Peyer's patch (tissue), 4 donors: ENCODE data around the gene AQP9. TPM values are rescaled to one million over a fixed set of nuclear protein-coding genes. Genes with fewer than 3 reads are reported as not detected.
A peak's percentile ranks its signal among the peaks of the same experiment; 100 is the strongest.

Experiments
- DNase-seq, 3 donors: peaks; one replicate each; pipeline ENCODE4 v3.0.0-alpha.2; 2017 to 2019
- H3K27ac ChIP-seq, 4 donors: fragments of 200-600 bp; sonication (generic); one replicate each; pipeline ENCODE4 v1.5.1; 2016 to 2019
- H3K27me3 ChIP-seq, 2 donors: fragments of 200-600 bp; sonication (generic); one replicate each; pipeline ENCODE4 v1.5.1; 2019
- H3K36me3 ChIP-seq, 3 donors: fragments of 200-600 bp; sonication (generic); one replicate each; pipeline ENCODE4 v1.5.1; 2016 to 2019
- H3K4me1 ChIP-seq, 4 donors: fragments of 200-600 bp; sonication (generic); one replicate each; pipeline ENCODE4 v1.5.1; 2016 to 2019
- H3K4me3 ChIP-seq, 4 donors: fragments of 200-600 bp; sonication (generic); 1 replicate in 3 of 4; 2 replicates in 1 of 4; pipeline ENCODE4 v1.5.1; 2016 to 2019; ENCODE audit warnings: mild to moderate bottlenecking in 1 of 4
- H3K9me3 ChIP-seq, 4 donors: fragments of 200-600 bp; sonication (generic); one replicate each; pipeline ENCODE4 v1.5.1; 2016 to 2019; ENCODE audit warnings: mild to moderate bottlenecking in 1 of 4
- POLR2A ChIP-seq, 2 donors: fragments of 450-650 bp; IDR thresholded peaks; one replicate each; pipeline ENCODE4 v1.5.1; 2017; ENCODE audit warnings: antibody characterized with exemption in 2 of 2, mild to moderate bottlenecking in 2 of 2, moderate library complexity in 2 of 2
- total RNA-seq, 4 donors: library from RNA; depleted of rRNA; stranded (reverse); fragments of >200 nt; gene quantifications; one replicate each; pipeline ENCODE4 v1.1.0, GENCODE V29; 2016
- TF ChIP-seq, protein P1 (sequence below), 6 experiments: fragments of 450-650 bp in 4 of 6; fragments of 200-600 bp in 2 of 6; sonication (generic) in 1 of 6; IDR thresholded peaks; one replicate each; pipeline ENCODE4 v1.5.1; 2017 to 2019; ENCODE audit warnings: antibody characterized with exemption in 6 of 6, mild to moderate bottlenecking in 3 of 6, moderate library complexity in 1 of 6

AQP9 gene
- total RNA-seq, 4 donors from 2014 or later: 5.8 TPM; not detected in 3

DNA sequence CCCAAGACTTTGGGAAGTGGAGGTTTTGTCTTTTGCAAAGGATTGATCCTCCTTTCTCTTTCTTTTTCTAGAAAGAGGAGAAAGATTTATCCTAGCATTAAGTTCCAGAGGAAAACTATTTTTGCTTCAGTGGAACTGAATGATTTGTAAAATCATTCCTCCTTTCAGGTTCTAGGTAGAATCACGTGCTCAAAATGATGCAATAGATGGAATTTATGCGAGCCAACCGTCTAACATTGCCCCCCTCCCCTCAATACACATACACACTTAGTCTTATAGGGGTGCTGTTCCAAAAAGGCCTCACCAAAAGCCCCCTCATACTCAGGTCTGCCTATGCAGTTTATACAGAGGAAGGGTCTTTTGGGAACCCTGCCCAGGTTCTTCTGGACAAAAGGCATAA is 85.3 kb downstream of the AQP9 start:
- H3K27ac ChIP-seq: no peak overlapping the region
- TF ChIP-seq, protein P1, sequence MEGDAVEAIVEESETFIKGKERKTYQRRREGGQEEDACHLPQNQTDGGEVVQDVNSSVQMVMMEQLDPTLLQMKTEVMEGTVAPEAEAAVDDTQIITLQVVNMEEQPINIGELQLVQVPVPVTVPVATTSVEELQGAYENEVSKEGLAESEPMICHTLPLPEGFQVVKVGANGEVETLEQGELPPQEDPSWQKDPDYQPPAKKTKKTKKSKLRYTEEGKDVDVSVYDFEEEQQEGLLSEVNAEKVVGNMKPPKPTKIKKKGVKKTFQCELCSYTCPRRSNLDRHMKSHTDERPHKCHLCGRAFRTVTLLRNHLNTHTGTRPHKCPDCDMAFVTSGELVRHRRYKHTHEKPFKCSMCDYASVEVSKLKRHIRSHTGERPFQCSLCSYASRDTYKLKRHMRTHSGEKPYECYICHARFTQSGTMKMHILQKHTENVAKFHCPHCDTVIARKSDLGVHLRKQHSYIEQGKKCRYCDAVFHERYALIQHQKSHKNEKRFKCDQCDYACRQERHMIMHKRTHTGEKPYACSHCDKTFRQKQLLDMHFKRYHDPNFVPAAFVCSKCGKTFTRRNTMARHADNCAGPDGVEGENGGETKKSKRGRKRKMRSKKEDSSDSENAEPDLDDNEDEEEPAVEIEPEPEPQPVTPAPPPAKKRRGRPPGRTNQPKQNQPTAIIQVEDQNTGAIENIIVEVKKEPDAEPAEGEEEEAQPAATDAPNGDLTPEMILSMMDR (IDR thresholded peaks at IDR 0.05): no peak
- no peak for TF ChIP-seq POLR2A (IDR thresholded peaks at IDR 0.05)
- H3K4me3 ChIP-seq: no peak overlapping the region
- no peak for DNase-seq
- no peaks in the 10 kb centered on the region for H3K9me3 ChIP-seq
- H3K4me1 ChIP-seq: no peaks in the 10 kb centered on the region
- H3K27me3 ChIP-seq: no peaks in the 10 kb centered on the region
- no peaks in the 10 kb centered on the region for H3K36me3 ChIP-seq

DNA sequence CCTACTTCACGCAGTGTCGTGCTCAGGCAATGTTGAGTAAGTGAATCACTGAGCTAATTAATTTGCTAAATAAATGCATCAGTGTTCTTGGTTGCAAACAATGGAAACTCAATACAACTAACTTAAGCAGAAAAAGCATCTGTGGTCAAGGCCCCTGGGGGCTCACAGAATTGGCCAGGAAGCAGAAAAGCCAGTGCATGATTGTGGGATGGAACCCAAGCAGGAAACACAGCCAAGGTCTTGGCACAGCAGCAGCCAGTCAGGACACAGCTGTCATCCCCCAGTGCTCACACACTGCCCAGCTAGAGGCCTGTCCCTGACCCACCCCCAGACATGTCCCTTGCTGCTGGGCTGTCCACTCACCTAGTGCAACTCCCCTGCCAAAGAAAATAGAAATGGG is 85.9 kb downstream of the AQP9 start:
- no peak overlapping the region for H3K4me3 ChIP-seq
- no peaks in the 10 kb centered on the region for H3K36me3 ChIP-seq
- H3K4me1 ChIP-seq: no peaks in the 10 kb centered on the region
- H3K27me3 ChIP-seq: no peaks in the 10 kb centered on the region
- H3K27ac ChIP-seq: no peak overlapping the region
- no peak for TF ChIP-seq POLR2A (IDR thresholded peaks at IDR 0.05)
- TF ChIP-seq, protein P1 (IDR thresholded peaks at IDR 0.05): no peak
- no peaks in the 10 kb centered on the region for H3K9me3 ChIP-seq
- DNase-seq: no peak

DNA sequence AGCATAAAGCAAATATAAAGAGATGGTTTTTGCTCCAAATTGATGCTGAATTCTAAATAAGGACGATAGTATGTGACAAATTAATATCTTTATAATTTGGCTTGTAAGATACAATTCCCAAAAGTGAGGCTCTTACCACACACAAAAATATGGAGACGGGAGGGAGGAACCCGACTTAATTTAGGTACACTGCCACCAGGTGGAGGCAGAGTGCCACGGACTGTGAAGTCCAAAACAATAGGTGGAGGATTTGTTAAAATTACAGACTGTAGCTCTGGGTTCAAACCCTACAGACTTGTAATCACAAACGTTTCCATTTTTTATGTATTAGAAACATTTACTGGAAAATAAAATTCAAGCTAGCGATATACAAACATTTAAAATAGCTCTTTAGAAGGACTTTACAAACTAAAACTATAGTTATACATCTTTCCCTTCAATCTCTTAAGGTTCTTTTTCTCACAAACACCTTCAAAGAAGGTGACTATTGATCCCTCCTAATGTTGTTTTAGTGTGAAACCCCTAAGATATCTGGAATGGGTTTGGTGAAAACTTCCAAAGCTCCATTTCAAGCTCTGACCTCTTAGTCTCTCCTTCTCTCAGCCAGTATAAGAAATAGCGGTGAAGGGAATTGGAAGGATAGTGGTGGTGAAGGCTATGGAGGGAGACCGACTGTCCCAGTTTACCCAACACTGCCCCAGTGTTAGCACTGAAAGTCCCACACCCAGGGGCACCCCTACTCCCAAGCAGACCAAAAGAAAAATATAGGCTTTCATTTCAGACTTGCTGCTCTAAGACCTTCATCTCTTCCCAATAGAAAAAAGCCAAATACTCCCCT is 89.7 kb downstream of the AQP9 start:
- no peak for TF ChIP-seq POLR2A (IDR thresholded peaks at IDR 0.05)
- TF ChIP-seq, protein P1 (IDR thresholded peaks at IDR 0.05): peak; percentile 18 to 89 (median 76)
- no peaks in the 10 kb centered on the region for H3K4me1 ChIP-seq
- no peaks in the 10 kb centered on the region for H3K27me3 ChIP-seq
- H3K36me3 ChIP-seq: no peaks in the 10 kb centered on the region
- no peak overlapping the region for H3K4me3 ChIP-seq
- no peaks in the 10 kb centered on the region for H3K9me3 ChIP-seq
- DNase-seq: peak; percentile 49 to 85 (median 64)
- H3K27ac ChIP-seq: no peak overlapping the region

DNA sequence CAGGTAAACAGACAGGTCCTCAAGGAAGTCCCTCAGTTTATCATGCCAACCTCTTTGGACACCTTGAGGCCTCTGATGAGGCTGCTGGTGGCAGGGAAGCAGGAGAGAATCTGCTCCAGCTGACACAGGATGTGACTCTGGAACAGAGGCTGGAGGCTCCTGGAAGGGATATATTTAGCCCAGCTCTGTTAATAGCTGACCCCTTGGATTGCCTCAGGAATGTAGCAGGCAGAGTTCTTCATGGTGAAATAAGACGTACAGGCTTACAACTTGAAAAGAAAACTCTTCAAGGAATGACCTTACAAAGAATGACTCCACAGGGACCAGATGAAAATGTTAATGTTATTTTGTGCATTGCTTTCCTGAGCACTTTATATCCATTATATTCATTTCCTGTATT is 90.5 kb downstream of the AQP9 start:
- no peaks in the 10 kb centered on the region for H3K4me1 ChIP-seq
- no peaks in the 10 kb centered on the region for H3K9me3 ChIP-seq
- no peaks in the 10 kb centered on the region for H3K36me3 ChIP-seq
- H3K4me3 ChIP-seq: no peak overlapping the region
- no peak overlapping the region for H3K27ac ChIP-seq
- TF ChIP-seq, protein P1 (IDR thresholded peaks at IDR 0.05): no peak
- no peak for TF ChIP-seq POLR2A (IDR thresholded peaks at IDR 0.05)
- H3K27me3 ChIP-seq: no peaks in the 10 kb centered on the region
- DNase-seq: no peak

DNA sequence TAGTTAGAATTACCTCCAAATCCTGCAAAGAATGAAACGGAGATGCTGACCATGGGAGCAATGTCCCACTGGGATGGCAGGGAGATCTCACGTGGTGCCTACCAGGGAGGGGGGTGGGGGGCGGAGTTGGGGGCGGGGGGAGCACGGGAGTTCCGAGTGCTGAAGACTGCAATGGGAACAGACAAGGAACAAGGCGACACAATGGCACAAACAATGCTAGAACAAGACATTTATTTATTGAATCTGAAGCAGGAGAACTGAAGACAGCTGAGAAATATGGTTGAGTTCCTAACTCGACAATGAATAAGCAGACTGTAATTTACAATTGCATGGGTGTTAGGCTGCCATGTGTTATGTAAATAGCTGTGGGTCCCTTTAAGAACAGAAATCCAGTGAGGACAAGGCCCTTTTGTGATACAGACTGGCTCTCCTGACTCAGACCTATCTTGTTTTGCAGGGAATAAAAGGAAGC is 91.2 kb downstream of the AQP9 start:
- Histone ChIP-seq H3K36me3 (no peaks in the 10 kb centered on the region), H3K9me3 (no peaks in the 10 kb centered on the region), H3K27ac (no peak overlapping the region), H3K4me3 (no peak overlapping the region), H3K27me3 (no peaks in the 10 kb centered on the region), H3K4me1 (no peaks in the 10 kb centered on the region)
- DNase-seq: no peak
- TF ChIP-seq, protein P1 (IDR thresholded peaks at IDR 0.05): no peak
- TF ChIP-seq POLR2A (IDR thresholded peaks at IDR 0.05): no peak
